Ramos (cell line): ENCODE results near the gene NCOA5.

Experiments
- in situ Hi-C: fragments of 300-500 bp; cut with MboI; formaldehyde crosslinking; loops from one replicate; pipeline ENCODE4 v1.14.3; 2022; ENCODE audit warnings: low sequenced_read_pairs; ENCODE audit not compliant: unreplicated experiment

Gene NCOA5

DNA sequence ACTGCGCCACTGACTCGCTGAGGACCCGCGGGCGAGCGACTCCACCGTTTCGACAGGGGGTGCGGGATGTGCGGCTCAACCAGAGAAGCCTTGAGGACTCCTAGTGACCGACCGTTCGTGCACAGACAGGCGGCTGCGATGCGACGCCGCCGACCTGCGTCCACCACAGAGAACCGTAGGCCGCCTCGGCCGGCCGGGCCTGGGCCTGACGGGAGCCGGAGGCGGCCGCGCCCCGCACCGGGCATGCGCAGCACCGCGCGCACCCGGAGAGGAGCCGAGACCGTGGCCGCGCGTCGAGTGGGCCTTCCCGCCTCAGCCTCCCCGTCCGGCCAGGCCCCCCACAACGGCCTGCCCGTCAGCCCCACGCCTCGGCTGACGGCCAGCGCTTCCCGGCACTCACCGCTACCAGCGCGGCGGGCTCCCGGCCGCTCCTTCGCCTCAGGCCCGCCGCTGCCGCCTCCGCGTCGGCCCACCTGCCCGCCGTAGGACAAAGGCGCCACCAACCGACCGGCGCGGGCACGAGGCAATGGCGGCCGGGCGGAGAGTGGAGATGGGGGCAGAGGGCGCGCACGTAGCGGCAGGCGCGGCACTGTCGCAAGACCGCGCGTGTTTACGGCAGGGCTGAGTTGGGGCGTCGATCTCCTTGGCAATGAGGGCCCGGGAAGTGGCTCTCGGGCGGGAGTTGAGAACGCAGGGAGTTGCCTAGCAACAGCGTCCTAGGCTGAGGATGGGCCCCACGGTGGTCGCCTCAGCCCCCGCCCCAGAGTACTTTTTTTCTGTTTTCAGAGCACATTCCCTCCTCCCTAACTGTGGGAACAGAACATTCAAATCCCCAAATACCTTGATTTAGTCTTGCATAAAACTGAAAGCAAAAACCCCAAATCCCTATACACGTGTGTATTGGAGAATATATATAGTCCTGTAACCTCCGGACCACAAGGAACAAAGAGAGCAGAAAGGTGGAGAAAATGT is at the start of gene NCOA5:
NCOA5 (minus strand) TSS at position 546 of the 972 bp plus-strand sequence. CDS start 10,538 bp downstream, outside the sequence.
- in situ Hi-C loops: no loop called here

DNA sequence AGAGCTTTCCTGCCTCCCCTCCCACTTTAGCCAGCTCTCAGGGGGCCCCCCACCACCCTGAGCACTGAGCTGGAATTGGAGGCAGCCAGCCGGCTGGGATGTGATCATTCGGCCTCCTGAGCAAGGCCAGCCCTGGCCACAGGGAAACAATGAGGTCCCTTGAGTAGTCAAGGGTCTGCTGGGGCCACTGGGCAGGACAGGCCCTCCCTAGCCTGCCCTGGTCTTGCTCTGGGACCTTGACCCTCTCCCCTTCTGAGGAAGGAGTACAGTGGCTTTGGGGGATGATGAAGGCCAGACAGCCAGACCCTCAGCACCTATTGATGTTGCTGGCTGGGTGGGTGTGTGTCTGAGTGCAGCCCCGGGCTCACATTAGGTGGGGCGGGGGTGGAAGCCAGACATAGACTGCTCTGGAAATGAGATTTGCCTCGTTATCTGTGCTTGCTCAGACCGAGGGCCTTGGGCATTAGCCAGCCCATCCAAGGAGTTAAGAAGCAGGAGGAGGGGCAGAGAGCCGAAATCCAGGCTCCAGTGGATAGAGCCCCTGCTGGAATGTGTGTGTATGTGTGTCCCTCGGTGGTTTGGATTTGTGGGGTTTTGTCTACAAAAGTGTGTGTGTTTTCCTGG is 49.6 kb upstream of the NCOA5 start:
- in situ Hi-C loops: no loop called here

DNA sequence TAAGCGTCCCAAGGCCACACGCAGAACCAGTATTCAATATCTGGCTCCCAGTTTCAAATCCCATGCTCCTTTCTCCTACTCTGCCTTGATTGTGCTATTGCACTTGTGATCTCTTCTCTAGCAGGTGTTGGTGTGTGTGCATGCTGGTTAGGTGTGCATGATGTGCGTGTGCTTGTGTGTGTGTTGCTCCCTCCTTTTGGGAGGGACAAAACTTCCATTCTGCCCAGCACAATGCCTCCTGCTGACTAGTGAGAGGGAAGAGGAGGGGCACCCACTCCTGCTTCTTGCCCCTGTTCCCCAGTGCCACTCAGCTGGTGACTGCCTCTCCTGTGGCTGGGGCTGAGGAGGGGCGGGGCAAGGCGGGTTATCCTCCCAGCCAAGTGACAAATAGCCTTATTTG is 48.1 kb upstream of the NCOA5 start:
- in situ Hi-C loops: no loop called here

DNA sequence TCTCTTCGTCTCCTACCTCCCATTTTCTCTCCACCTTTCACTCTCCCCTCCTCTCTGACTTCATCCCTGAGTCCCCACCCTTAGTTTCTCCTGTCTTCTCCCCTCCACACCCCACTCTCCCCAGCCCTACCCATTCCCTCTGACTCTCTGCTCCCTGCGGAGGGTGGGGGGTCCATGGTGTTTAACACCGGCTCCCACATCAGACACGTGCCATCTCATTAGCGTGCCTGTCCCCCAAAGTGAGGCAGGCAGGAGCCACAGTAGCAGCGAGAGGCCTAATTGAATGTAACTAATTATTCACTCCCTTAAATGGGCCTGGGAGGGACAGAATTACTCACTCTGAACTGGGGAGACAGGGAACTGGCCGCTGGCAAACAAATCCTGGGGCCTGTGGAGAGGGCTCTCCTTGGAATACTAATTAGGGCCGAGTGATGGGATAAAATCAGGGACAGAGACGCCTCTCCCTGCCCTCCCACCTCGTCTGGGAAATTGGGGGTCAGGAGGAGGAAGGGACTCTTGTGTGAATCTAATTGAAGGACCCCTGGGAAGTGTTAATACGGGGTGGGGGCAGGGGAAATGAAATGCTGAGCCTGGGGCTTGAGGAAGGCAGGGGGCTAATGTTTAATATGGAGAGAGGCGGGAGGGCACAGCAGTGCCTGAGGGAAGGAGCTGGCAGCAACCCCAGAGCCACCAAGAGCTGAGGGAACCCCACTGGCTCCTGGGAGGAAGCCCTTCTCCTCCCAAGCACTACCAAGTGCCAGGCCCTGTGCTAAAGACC is 46.3 kb upstream of the NCOA5 start:
- in situ Hi-C loops: no loop called here

DNA sequence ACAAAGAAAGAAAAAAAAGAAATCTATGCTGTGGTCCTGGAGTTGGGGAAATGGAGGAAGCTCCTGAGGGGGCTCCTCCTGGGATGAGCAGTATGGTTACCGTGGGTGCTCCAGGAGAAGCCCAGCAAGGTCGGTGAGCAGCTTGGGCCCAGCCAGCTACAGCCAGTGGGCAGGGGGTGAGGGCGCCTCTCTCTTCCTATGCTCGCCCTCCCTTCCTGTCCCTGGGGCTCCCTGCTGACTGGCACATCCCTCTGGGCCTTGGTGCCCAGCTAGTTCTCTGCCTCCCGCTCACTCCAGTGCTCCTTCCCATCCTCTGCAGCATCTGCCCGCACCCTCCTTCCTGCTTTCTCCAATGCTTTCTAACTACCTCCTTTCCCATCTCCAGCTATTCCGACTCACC is 45.0 kb upstream of the NCOA5 start:
- in situ Hi-C loops: no loop called here

DNA sequence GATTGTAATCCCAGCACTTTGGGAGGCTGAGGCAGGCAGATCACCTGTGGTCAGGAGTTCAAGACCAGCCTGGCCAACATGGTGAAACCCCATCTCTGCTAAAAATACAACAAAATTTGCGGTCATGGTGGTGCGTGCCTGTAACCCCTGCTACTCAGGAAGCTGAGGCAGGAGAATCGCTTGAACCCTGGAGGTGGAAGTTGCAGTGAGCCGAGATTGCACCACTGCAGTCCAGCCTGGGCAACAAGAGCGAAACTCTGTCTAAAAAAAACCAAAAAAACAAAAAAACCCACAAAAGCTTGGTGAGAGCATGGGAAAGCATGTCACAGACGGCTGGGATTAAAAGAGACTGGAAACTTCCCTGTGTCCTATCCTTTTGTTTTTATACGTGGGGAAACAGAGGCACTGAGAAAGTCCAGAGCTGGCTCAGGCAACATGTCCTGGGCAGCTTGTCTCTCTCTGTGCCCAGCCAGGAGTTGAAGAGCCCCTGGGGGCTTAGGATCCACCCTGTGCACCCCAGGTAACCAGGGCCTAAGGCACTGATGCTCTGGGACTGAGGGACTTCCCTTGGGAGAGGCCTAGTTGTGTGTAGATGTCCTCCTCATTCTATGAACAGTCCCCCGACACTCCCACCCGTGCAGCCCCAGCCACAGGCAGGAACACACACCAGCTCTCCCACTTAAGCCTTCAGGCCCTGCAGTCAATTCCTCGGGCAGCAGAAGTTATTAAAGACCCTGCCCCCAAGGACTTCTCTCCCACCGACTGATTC is 44.3 kb upstream of the NCOA5 start:
- in situ Hi-C loops: no loop called here

DNA sequence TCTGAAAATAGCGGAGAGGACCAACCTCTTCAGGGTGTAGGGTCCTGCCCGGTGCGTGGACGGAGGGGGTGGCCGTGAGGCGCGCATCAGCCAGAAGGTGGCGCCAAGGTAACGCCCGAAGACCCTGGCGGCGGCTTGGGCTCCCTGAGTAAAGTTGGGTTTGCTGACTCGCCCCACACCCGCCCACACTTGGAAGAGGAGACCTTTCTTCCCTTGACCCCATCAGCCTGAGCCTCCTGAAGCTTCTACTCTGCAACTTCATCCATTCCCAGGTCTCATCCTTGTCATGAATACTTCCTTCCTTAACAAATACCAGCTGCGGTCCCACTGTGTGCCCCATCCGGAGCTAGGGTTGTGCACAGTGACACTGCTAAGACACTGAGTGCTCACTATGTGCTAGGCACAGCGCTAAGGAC is 43.0 kb upstream of the NCOA5 start:
- in situ Hi-C loops: no loop called here

DNA sequence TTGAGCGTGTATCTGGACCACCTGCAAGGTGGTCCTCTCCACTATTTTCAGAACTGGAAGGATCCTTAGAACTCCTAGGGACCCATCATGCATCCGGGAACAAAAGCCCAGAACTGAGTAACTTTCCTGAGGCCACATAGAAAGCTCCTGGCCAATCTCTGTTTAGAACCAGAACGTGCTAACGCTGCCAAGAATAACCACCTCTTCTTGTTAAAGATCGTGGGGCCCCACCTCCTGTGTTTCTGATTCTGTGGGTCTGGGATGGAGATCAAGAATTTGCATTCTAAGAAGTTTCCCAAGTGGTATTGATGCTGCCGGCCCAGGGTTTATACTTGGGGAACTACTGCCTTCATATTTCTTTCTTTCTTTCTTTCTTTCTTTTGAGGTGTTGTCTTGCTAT is 41.6 kb upstream of the NCOA5 start:
- in situ Hi-C loops: no loop called here

DNA sequence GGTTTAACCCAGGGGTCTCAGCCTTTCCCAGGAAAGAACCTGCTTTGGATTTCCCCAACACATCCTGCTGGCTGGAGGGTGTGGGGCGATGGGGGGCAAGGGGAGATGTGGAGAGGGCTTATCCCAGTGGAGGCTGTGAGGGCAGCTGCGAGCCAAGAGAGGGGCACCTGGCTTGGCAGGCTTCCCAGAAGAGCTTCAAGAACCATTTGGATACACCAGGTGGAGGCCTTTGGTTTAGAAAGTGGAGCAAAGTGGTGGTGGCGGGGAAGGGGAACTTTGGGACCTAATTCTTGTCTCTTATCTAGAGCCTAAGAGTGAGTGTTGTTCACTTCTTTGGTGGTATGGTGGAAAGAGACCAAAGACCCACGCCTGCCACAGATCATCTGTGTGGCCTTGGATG is 40.8 kb upstream of the NCOA5 start:
- in situ Hi-C loops: no loop called here

DNA sequence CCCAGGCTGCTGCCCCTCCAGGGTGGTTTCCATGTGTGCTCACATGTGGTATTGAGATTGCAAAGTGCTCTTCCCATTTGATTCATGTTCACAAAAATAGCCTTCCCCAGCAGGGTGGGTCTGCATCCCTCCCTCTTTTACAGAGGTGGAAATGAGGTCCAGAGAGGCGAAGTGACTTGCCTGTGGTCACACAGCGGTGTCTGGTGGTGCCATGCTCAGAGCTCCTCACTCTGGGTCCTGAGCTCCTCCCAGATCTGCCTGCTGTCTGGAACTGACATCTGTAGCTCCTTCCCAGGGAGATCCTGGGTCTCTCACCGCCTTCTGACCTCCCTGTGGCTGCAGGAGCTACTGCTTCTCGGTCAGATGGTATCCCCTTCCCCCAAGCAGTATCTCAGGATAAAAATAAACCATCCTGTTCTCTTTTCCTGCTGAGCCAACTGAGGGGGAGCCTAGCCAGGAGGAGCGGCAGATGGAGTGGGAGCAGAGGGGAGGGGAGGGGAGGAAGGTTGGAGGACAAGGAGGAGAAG is 40.3 kb upstream of the NCOA5 start:
- in situ Hi-C loops: no loop called here

DNA sequence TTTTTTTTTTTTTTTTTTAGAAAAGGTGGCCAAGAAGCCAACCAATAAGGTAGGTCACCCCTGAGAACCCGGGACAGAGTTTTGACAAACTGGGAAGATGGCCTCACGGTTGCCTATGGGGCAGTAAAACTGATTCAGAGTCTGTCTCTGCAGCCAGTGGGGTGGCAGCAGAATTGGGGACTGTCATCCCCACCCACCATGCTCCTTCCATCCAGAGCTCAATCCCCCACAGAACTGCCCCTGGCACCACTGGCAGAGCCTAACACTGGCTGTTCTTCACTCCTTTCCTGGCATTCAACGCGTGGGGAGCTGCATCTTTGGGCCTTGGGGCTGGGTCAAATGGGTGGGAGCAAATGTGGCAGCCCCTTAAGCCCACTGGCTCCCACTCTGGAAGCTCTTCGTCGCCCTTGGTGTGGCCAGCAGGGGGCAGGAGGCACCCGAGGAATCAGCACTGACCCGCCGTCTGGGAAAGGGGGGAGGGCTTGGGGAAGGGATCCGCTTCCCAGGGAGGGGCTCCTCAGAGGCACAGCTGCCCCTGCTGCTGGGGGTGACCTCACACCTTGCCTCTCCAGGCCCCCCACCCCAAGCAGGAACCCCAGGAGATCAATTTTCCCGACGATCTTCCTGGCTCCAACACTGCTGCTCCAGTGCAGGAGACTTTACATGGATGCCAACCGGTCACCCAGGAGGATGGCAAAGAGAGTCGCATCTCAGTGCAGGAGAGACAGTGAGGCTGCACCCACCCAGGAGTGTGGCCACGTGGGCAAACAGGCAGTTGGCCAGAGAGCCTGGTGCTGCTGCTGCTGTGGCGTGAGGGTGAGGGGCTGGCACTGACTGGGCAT is 38.8 kb upstream of the NCOA5 start:
- in situ Hi-C loops: no loop called here

DNA sequence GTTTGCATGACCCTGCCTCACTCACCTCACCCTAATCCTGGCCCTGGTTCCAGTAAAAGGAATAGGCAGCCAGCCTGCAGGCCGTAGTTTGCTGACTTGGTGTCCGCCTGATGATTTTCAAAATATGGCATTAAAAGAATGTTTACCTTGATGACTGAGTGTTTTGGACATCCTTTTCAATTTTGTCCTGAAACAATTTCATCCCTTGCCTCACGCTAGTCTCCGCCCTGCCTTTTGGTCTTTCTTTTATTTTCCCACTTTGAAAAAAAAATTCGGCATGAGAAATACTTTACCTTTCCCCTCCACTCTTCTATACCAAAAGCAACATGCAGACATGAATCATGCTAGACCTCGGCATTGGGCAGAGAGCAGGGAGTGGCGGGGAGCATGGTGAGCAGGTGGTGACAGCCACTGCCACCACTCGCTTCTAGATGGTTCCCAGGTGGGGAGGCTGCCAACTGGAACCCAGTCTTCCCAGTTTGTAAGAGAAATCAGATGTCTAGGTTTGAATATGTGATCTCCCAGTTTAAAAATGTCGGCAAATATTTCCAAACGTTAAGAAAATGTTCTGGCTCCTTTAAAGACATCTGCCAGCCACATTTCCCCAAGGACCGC is 37.7 kb upstream of the NCOA5 start:
- in situ Hi-C loops: no loop called here

DNA sequence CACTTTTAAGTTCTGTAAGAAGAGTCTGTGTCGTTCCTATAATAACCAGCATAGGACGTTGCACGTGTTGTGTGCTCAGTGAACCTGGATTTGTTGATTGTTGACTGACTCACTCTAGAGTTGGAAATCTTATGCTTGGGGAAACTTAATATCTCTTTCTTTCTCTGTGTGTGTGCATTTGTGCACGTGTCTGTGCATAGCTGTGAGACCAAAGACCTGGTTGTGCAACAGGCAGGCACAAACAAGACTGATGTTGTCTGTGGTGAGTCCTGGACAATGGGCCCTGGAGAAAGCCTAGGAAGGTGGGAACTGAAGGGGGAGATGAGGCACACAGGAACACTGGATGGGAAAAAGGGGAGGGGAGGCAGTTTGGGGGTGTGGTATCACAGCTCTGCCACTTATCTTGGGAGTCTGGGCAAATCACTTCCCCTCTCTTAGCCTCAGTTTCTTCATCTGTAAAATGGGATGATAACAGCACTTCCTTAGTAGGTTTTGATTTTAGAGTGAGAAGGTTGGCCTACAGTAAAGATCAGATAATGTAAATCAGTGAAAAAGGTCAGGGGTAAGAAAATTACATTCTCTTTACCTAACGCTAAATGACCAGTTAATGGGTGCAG is 36.8 kb upstream of the NCOA5 start:
- in situ Hi-C loops: no loop called here

DNA sequence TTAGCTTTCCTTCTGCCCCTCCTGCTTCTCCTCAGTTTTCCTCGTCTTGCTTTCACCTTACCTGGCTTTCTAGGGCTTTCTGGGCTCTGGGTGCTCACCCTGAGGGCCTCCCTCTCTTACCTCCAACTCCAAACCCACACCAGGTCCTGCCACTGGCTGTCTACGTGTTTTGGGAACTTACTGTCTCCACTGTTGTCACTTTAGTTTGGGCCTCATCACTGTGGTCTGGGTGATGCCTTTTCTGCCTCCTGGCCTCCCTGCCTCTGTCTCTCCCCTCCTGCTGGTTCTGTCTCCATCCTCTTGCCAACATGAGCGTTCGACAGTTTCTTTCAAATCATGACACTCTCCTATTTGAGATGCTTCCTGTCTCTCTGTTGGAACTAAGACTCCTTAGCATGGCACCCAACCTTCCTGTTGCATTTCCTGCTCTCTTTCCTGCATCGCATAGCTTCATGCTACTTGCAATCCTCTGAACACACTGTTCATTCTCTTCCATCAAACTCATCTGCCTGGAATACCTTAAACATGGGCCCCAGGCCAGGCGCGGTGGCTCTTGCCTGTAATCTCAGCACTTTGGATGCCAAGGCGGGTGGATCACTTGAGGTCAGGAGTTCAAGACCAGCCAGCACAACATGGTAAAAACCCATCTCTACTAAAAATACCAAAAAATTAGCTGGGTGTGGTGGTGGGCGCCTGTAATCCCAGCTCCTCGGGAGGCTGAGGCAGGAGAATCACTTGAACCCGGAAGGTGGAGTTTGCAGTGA is 33.9 kb upstream of the NCOA5 start:
- in situ Hi-C loops: no loop called here

DNA sequence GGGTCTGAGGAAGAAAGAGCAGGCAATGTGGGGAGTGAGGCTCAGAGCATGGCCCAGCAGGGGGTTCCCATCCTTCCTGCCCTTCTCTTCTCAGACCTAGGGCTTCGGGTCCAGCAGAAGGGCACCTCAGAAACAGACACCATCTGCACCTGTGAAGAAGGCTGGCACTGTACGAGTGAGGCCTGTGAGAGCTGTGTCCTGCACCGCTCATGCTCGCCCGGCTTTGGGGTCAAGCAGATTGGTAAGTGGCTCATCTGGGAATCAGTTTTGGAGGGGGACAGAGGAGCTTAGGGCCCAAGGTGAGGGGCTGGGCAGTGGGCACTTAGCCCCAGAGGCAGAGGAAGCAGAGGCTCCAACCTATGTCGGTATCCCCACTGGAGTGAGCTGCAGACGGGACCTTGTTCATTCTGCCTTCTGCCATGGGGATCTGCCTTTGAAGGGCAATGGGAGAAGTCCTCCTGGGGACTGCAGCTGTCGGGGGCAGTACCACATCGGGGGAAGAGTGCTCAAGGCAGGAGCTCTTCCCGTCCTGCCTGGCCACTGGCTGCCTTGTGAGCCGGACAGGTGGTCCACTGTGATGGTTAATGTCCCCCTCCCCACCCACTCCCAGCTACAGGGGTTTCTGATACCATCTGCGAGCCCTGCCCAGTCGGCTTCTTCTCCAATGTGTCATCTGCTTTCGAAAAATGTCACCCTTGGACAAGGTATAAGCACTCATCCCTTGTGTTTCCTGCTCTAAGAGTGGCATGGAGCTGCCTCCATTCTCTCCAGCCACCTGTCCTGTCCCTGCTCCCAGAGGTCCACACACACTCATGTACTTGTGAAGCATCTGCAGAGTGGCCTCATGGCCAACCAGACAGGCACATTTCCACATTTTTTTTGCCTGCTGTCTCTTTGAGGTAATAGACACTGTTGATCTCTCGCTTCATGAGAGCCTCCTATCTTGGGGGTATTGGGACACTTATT is 33.0 kb upstream of the NCOA5 start:
- in situ Hi-C loops: no loop called here

DNA sequence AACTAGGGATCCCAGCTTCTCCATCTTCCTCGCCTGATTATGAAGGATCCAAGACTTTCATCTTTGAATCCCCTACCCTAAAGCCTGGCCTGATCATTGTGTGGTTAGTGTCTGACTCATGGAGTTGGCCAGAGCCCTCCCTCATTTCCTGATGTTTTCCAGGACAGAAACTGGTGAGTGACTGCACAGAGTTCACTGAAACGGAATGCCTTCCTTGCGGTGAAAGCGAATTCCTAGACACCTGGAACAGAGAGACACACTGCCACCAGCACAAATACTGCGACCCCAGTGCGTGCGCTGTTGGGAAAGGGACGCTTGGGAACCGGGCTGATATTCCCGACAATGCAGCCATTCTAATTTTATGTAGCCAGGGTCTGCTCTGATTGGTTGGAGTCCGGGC is 32.3 kb upstream of the NCOA5 start:
- in situ Hi-C loops: no loop called here
